K562 (cell line): ENCODE measurements around the gene ZNF343. TPM values are rescaled to one million over a fixed set of nuclear protein-coding genes. Genes with fewer than 3 reads are reported as not detected.
"Not testable (repeated sequence)": the region's sequence is repeated elsewhere in the genome, so short reads cannot be mapped to it uniquely, and the experiment has no call there.

Experiments used
- ATAC-seq: fragments of 200-7000 bp; cut with Tn5 transposase; 3 replicates; pipeline ENCODE4 v1.9.1; 2020; ENCODE audit warnings: moderate library complexity
- BruUV-seq: library from RNA; stranded (reverse); fragments of 400-500 nt; replicated peaks from 2 replicates; lab custom pipeline; 2021; lab: Mats Ljungman, UMichigan
- CTCF ChIA-PET: fragments of 300-600 bp; formaldehyde crosslinking; extraction: SDS; loops from one replicate; lab custom pipeline; 2021; ENCODE audit warnings: low intra/inter-chr PET ratio; lab: Yijun Ruan, JAX
- POLR2A ChIA-PET: fragments of 300-600, 350-650 bp; sonication (Branson Sonifier 250); formaldehyde crosslinking; extraction: SDS; loops from one replicate; lab custom pipeline; 2021; ENCODE audit warnings: antibody characterized with exemption, inconsistent platforms; lab: Yijun Ruan, JAX
- DNase-seq, 4 experiments: peaks; one replicate each; pipeline versions ENCODE4 v3.0.0 to v3.0.0-alpha.2; 2011 to 2018; ENCODE audit warnings: low spot score in 3 of 4, mixed read lengths in 3 of 4; ENCODE audit errors: extremely low read depth in 1 of 4
- FAIRE-seq: peaks from 2 replicates; lab custom pipeline; 2011; peaks lifted over from hg19 to GRCh38; lab: Jason Lieb, UNC
- H2AFZ ChIP-seq: 2 replicates; pipeline ENCODE4 v1.6.0; 2011; ENCODE audit warnings: low read depth, low read length, control low read depth, inconsistent platforms
- H3K27ac ChIP-seq: fragments of 200-600 bp; 3 replicates; pipeline ENCODE4 v1.8.0; 2011; ENCODE audit warnings: low read depth, mild to moderate bottlenecking, control low read depth, inconsistent platforms, low read length, moderate library complexity, mixed read lengths; ENCODE audit errors: extremely low read depth
- H3K27me3 ChIP-seq, 2 experiments: fragments of 300-600 bp in 1 of 2; 2 replicates in 1 of 2; 3 replicates in 1 of 2; pipeline versions ENCODE4 v1.6.0 to v1.8.0; 2011; ENCODE audit warnings: inconsistent platforms in 2 of 2, low read length in 2 of 2, mild to moderate bottlenecking in 1 of 2, mixed read lengths in 1 of 2, moderate library complexity in 1 of 2; ENCODE audit not compliant: control insufficient read depth in 2 of 2, insufficient read depth in 2 of 2
- H3K36me3 ChIP-seq: fragments of 300-600 bp; 3 replicates; pipeline ENCODE4 v1.8.0; 2011; ENCODE audit warnings: mild to moderate bottlenecking, low read length, inconsistent platforms; ENCODE audit not compliant: control insufficient read depth, insufficient read depth
- H3K4me1 ChIP-seq, 2 experiments: fragments of 200-600 bp in 1 of 2; replicated peaks in 1 of 2; 2 replicates in 1 of 2; 3 replicates in 1 of 2; pipeline versions ENCODE4 v1.5.1 to v1.8.0; 2011; ENCODE audit warnings: inconsistent platforms in 2 of 2, low read length in 2 of 2, mild to moderate bottlenecking in 1 of 2, mixed read lengths in 1 of 2, moderate library complexity in 1 of 2; ENCODE audit not compliant: control insufficient read depth in 2 of 2, insufficient read depth in 2 of 2
- H3K4me2 ChIP-seq: 2 replicates; pipeline ENCODE4 v1.6.1; 2011; ENCODE audit warnings: low read length, control low read depth, inconsistent platforms, mixed read lengths; ENCODE audit not compliant: insufficient read depth
- H3K4me3 ChIP-seq: fragments of 200-600 bp; sonication (generic), shearing (Covaris generic); 2 replicates; pipeline ENCODE4 v1.5.1; 2016; ENCODE audit warnings: control low read depth, inconsistent platforms
- H3K79me2 ChIP-seq: fragments of 200-600 bp; 3 replicates; pipeline ENCODE4 v1.8.0; 2011; ENCODE audit warnings: low read length, inconsistent platforms; ENCODE audit not compliant: control insufficient read depth, insufficient read depth
- H3K9ac ChIP-seq, 2 experiments: 2 replicates each; pipeline versions ENCODE4 v1.6.0 to v1.6.1; 2011; ENCODE audit warnings: low read depth in 2 of 2, low read length in 2 of 2, control low read depth in 1 of 2, inconsistent platforms in 1 of 2, mild to moderate bottlenecking in 1 of 2, mixed read lengths in 1 of 2; ENCODE audit not compliant: insufficient read depth in 1 of 2
- H3K9me1 ChIP-seq: one replicate; pipeline ENCODE4 v1.6.0; 2011; ENCODE audit warnings: inconsistent platforms, mild to moderate bottlenecking, low read length, moderate library complexity; ENCODE audit not compliant: control insufficient read depth, insufficient read depth
- H3K9me3 ChIP-seq: replicated peaks from 2 replicates; pipeline ENCODE4 v1.5.1; 2011; ENCODE audit warnings: low read depth, low read length, inconsistent platforms; ENCODE audit not compliant: control insufficient read depth, insufficient read depth
- H4K20me1 ChIP-seq: replicated peaks from 2 replicates; pipeline ENCODE4 v1.6.1; 2011; ENCODE audit warnings: low read length, inconsistent platforms, mixed read lengths; ENCODE audit not compliant: control insufficient read depth, insufficient read depth
- SPI1 ChIP-seq: IDR thresholded peaks from 2 replicates; pipeline ENCODE4 v1.6.1; 2011; ENCODE audit warnings: low read depth, low read length, control low read depth, borderline replicate concordance
- ZNF507 ChIP-seq: conservative IDR thresholded peaks from 2 replicates; pipeline ENCODE4 v1.6.1; 2017; ENCODE audit warnings: missing genetic modification characterization, missing compliant biosample characterization
- WGBS: fragments of 100-300 bp; shearing (Covaris generic); methylation state at CpG from one replicate; pipeline ENCODE4 v1.1.6; 2016; ENCODE audit warnings: low coverage, mixed read lengths; ENCODE audit not compliant: insufficient coverage; ENCODE audit errors: missing lambda C conversion rate; 5-methylcytosine and 5-hydroxymethylcytosine counted together
- in situ Hi-C: fragments of 300-500 bp; cut with MboI; formaldehyde crosslinking; loops from 4 replicates; pipeline ENCODE4 v1.15.0; 2018; ENCODE audit warnings: inconsistent platforms, mixed read lengths
- intact Hi-C: fragments of 100-400 bp; cut with micrococcal nuclease; formaldehyde crosslinking; loops from 2 replicates; pipeline ENCODE4 v1.14.2; 2022
- polyA plus RNA-seq, 8 experiments: library from polyadenylated mRNA; depleted of rRNA in 4 of 8; stranded (reverse) in 5 of 8; unstranded in 3 of 8; fragments of >200 nt; fragmentation: Nextera tagmentation in 2 of 8; fragmentation: Illumina TruSeq in 1 of 8; extraction: Ambion mirVana in 2 of 8; extraction: Trizol in 1 of 8; gene quantifications; 2 replicates each; pipeline versions ENCODE4 v1.2.1 to v1.2.3, GENCODE V29; 2011 to 2014; ENCODE audit warnings: inconsistent platforms in 1 of 8, missing spikeins in 1 of 8
- total RNA-seq, 7 experiments: library from RNA; depleted of rRNA in 6 of 7; stranded (reverse); fragments of >200 nt in 6 of 7; fragmentation: Illumina TruSeq in 2 of 7; extraction: Trizol in 2 of 7; gene quantifications; 2 replicates each; pipeline versions ENCODE4 v1.2.1 to v1.2.3, GENCODE V29; 2011 to 2021; ENCODE audit warnings: low replicate concordance in 1 of 7

ZNF343 gene
- total and polyA plus RNA-seq, 9 of the 15 experiments (the other 6 are each of a cell fraction or from before 2014, with no cell fraction given), result 1.4 to 9.8 (median 6.4) TPM

GRCh38 chr20:2504803-2505202 lies 3.9 kb downstream of the ZNF343 start:
- FAIRE-seq, H3K9ac ChIP-seq, ATAC-seq, H3K9me1 ChIP-seq, H4K20me1 ChIP-seq, CTCF ChIA-PET, H3K27ac ChIP-seq, in situ Hi-C loops, H3K4me3 ChIP-seq, H2AFZ ChIP-seq, H3K4me2 ChIP-seq, H3K9me3 ChIP-seq, intact Hi-C loops, H3K27me3 ChIP-seq, DNase-seq: not testable (repeated sequence)
- POLR2A ChIA-PET, result interaction anchor here (1.2 kb wide), 1 partner anchor 191 kb away, joined by 4 read pairs; no protein-coding TSS in a partner anchor
- peaks cover 10% of the 10 kb centered on the region; the same call in 1 of the 3 replicates for H3K36me3 ChIP-seq
- H3K79me2 ChIP-seq, result peaks cover 19% of the 10 kb centered on the region
- WGBS, result 14% methylated on average over 2 of the region's 2 CpGs
- TF ChIP-seq SPI1, result peak; percentile 55; the same call in 1 of the 2 replicates
- H3K4me1 ChIP-seq, result peaks cover 5 to 16% of the 10 kb centered on the region in 2 experiments; a peak in 4 of 5 replicates
- BruUV-seq, result TSS peak; percentile 5

GRCh38 chr20:2502808-2503384 lies 5.8 kb downstream of the ZNF343 start:
- BruUV-seq, ATAC-seq, H3K27ac ChIP-seq, CTCF ChIA-PET, H3K4me2 ChIP-seq, POLR2A ChIA-PET, H3K4me1 ChIP-seq, in situ Hi-C loops, DNase-seq, FAIRE-seq, H3K27me3 ChIP-seq, H3K79me2 ChIP-seq, H3K9ac ChIP-seq, intact Hi-C loops, H2AFZ ChIP-seq, H3K9me3 ChIP-seq, H3K4me3 ChIP-seq, H3K9me1 ChIP-seq, H4K20me1 ChIP-seq: not testable (repeated sequence)
- WGBS, result 71% methylated on average over 2 of the region's 2 CpGs
- H3K36me3 ChIP-seq, result peaks cover 20% of the 10 kb centered on the region; the same call in 1 of the 3 replicates
- TF ChIP-seq ZNF507 (tag), result peak; percentile 88
